ENCODE measurements around the gene B9D2. TPM values are rescaled to one million over a fixed set of nuclear protein-coding genes. Genes with fewer than 3 reads are reported as not detected.
A peak's percentile ranks its signal among the peaks of the same experiment; 100 is the strongest.

B9D2 gene
- total RNA-seq, 1 donor = 4.5 TPM

- DNase-seq (ENCODE audit: low read depth) = no peak
- TF ChIP-seq CTCF (IDR thresholded peaks at IDR 0.05; ENCODE audit: insufficient read depth, low read length) = no peak
- no peak overlapping the region for H3K4me3 ChIP-seq (ENCODE audit: low read depth, low read length)
Measured at GRCh38 chr19:41324231-41324702, 39.7 kb downstream of the B9D2 start.

- no peak for TF ChIP-seq CTCF (IDR thresholded peaks at IDR 0.05; ENCODE audit: insufficient read depth, low read length)
- H3K4me3 ChIP-seq (ENCODE audit: low read depth, low read length) = peak overlapping the region; percentile 9
- peak; percentile 96 for DNase-seq (ENCODE audit: low read depth)
Measured at GRCh38 chr19:41323430-41324125, 40.4 kb downstream of the B9D2 start.

- peak overlapping the region; percentile 22 for H3K4me3 ChIP-seq (ENCODE audit: low read depth, low read length)
- peak; percentile 75 for DNase-seq (ENCODE audit: low read depth)
- TF ChIP-seq CTCF (IDR thresholded peaks at IDR 0.05; ENCODE audit: insufficient read depth, low read length) = no peak
Measured at GRCh38 chr19:41323023-41323422, 40.9 kb downstream of the B9D2 start.

- H3K4me3 ChIP-seq (ENCODE audit: low read depth, low read length) = no peak overlapping the region
- TF ChIP-seq CTCF (IDR thresholded peaks at IDR 0.05; ENCODE audit: insufficient read depth, low read length) = no peak
- no peak for DNase-seq (ENCODE audit: low read depth)
Measured at GRCh38 chr19:41322451-41322850, 41.5 kb downstream of the B9D2 start.

GRCh38 chr19:41321600-41322270 lies 42.2 kb downstream of the B9D2 start:
- DNase-seq (ENCODE audit: low read depth) = peak; percentile 75
- peak; percentile 84 for TF ChIP-seq CTCF (IDR thresholded peaks at IDR 0.05; ENCODE audit: insufficient read depth, low read length)
- H3K4me3 ChIP-seq (ENCODE audit: low read depth, low read length) = no peak overlapping the region

- TF ChIP-seq CTCF (IDR thresholded peaks at IDR 0.05; ENCODE audit: insufficient read depth, low read length) = no peak
- no peak overlapping the region for H3K4me3 ChIP-seq (ENCODE audit: low read depth, low read length)
- DNase-seq (ENCODE audit: low read depth) = no peak
Measured at GRCh38 chr19:41321204-41321599, 42.7 kb downstream of the B9D2 start.

Measured in fibroblast of the aortic adventitia (primary cell).